Epidermal melanocyte (primary cell): ENCODE results near the gene GTF2IRD1.
"Not testable (repeated sequence)": the region's sequence is repeated elsewhere in the genome, so short reads cannot be mapped to it uniquely, and the experiment has no call there.

Experiments used
- DNase-seq: peaks from one replicate; pipeline ENCODE4 v3.0.0; 2011; ENCODE audit warnings: low spot score; ENCODE audit not compliant: insufficient read length

The GTF2IRD1 gene

GRCh38 chr7:74489997-74490945, 36.6 kb downstream of the GTF2IRD1 start:
- DNase-seq, result no peak

- DNase-seq, result not testable (repeated sequence)
Measured at GRCh38 chr7:74491490-74491889, 37.8 kb downstream of the GTF2IRD1 start.

GRCh38 chr7:74493295-74493694, 39.6 kb downstream of the GTF2IRD1 start:
- no peak for DNase-seq

GRCh38 chr7:74494076-74494548, 40.4 kb downstream of the GTF2IRD1 start:
- DNase-seq, result no peak

GRCh38 chr7:74495112-74496086, 41.7 kb downstream of the GTF2IRD1 start:
- DNase-seq, result no peak

GRCh38 chr7:74496272-74496671, 42.6 kb downstream of the GTF2IRD1 start:
- no peak for DNase-seq

GRCh38 chr7:74496773-74497172, 43.1 kb downstream of the GTF2IRD1 start:
- not testable (repeated sequence) for DNase-seq

GRCh38 chr7:74498354-74498753, 44.6 kb downstream of the GTF2IRD1 start:
- DNase-seq, result no peak

- DNase-seq, result no peak
Measured at GRCh38 chr7:74498996-74499834, 45.5 kb downstream of the GTF2IRD1 start.

- DNase-seq, result no peak
Measured at GRCh38 chr7:74499835-74500388, 46.2 kb downstream of the GTF2IRD1 start.

- DNase-seq, result no peak
Measured at GRCh38 chr7:74501298-74501697, 47.6 kb downstream of the GTF2IRD1 start.

- DNase-seq, result no peak
Measured at GRCh38 chr7:74502216-74502891, 48.6 kb downstream of the GTF2IRD1 start.

- no peak for DNase-seq
Measured at GRCh38 chr7:74503061-74503460, 49.4 kb downstream of the GTF2IRD1 start.

- no peak for DNase-seq
Measured at GRCh38 chr7:74503943-74504342, 50.2 kb downstream of the GTF2IRD1 start.

GRCh38 chr7:74505471-74506324, 52.0 kb downstream of the GTF2IRD1 start:
- DNase-seq, result no peak

- no peak for DNase-seq
Measured at GRCh38 chr7:74506325-74506724, 52.6 kb downstream of the GTF2IRD1 start.

- DNase-seq, result no peak
Measured at GRCh38 chr7:74507538-74508319, 54.0 kb downstream of the GTF2IRD1 start.

GRCh38 chr7:74509453-74509852, 55.7 kb downstream of the GTF2IRD1 start:
- DNase-seq, result not testable (repeated sequence)
